ENCODE results near the gene IRAK1BP1.
"Not testable (repeated sequence)": the region's sequence is repeated elsewhere in the genome, so short reads cannot be mapped to it uniquely, and the experiment has no call there.

IRAK1BP1 gene

DNA sequence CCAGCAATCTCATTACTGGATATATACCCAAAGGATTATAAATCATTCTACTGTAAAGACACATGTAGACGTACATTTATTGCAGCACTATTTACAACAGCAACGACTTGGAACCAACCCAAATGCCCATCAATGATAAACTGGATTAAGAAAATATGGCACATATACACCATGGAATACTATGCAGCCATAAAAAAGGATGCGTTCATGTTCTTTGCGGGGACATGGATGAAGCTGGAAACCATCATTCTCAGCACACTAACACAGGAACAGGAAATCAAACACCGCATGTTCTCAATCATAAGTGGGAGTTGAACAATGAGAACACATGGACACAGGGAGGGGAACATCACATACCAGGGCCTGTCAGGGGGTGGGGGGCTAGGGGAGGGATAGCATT is 22.6 kb downstream of the IRAK1BP1 start:
- DNase-seq (ENCODE audit: low spot score): not testable (repeated sequence)

DNA sequence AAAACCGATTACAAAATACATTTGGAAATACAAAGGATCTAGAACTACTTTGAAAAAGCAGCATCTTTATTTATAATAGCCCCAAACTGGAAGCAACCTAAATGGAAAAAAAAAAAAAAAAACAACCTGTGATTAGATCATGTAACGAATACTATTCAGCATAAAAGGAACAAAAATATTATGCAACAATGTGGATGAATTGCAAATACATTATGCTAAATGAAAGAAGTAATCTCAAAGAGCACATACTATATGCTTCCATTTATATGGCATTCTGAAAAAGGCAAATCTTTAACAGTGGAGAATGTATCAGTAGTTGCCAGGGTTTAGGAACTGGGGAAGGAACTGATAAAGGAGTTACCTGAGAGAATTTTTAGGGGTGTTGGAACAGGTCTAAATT is 28.9 kb downstream of the IRAK1BP1 start:
- DNase-seq (ENCODE audit: low spot score): no peak

DNA sequence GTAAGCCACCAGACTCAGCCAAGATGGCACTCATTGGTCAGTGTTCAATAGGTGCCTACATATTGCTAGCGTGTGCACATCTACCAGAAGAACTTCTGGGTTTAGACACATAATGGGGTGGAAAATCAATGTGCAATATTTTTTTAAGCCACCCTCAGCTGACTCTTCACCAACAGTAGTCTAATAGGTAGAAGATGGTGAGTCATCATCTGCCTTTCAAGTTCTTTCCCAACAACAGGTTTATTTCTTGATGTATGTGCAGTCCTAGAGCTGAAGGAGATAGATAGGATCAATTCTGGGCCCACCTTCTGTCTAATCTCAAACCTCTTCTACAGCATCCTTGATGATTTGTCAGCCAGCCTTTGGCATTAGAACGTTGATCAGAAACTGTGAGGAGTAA is 41.3 kb downstream of the IRAK1BP1 start:
- no peak for DNase-seq (ENCODE audit: low spot score)

DNA sequence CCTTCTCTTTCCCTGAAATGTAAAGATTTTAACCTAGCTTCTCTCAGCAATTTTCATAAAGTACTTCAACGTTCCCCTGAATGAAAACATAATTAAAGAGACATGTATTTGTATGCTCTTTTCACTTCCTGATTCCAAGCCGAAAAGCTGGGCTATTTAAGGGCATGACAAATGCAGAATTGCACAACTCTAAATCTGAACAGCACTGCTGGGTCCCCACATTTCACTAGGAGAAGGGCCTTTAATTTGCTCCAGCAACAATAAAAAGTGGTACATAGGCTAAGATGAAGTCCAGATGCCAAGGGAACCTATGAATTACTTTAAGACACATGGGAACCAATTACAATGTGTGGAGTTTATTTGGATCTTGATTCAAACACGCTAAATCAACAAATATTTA is 42.0 kb downstream of the IRAK1BP1 start:
- DNase-seq (ENCODE audit: low spot score): no peak

DNA sequence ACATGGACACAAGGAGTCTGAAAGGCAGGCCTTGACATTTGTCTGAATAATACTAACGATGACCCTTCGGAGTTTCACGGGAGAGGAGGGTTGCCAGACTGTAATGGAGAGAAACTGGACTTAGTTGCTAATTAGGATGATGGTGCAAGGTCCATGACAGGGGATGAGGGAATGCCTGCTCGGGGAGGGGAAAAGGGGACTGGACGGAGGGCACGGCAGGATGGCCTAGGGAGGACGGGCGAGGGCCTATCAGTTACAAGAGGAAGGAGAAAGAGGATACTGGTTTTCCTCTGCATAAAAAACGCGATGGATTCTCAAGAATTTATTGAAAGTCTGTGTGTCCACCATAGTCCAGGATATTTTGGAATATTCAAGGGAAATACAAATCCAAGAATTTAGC is 42.7 kb downstream of the IRAK1BP1 start:
- no peak for DNase-seq (ENCODE audit: low spot score)

DNA sequence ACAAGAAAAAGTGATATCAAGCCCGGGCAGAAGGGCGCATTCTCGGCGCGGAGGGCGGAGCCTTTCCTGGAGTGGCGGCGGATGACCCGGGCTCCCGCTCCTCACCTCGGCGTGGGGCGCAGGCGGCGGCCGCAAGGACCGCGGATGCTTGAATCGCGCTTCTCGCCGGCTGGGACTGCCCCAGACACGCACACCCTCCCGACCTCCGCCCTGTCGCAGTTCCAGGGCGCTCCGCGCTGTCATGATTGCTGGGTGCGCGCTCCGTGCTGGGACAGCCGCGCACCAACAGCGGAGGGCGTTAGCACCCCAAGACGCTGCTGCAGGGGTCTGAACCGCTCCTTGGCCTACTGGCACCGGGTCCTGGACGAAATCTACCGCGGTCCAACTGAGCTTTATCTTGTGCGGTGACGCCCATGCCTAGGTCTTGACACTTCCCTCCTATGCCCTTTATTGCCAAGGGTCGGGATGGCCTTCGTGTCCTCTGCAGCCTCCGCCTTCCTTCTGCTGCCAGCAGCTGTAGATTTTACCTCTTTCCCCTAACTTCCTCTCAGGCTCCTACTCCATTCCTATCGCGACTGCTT is 43.3 kb downstream of the IRAK1BP1 start:
- no peak for DNase-seq (ENCODE audit: low spot score)

DNA sequence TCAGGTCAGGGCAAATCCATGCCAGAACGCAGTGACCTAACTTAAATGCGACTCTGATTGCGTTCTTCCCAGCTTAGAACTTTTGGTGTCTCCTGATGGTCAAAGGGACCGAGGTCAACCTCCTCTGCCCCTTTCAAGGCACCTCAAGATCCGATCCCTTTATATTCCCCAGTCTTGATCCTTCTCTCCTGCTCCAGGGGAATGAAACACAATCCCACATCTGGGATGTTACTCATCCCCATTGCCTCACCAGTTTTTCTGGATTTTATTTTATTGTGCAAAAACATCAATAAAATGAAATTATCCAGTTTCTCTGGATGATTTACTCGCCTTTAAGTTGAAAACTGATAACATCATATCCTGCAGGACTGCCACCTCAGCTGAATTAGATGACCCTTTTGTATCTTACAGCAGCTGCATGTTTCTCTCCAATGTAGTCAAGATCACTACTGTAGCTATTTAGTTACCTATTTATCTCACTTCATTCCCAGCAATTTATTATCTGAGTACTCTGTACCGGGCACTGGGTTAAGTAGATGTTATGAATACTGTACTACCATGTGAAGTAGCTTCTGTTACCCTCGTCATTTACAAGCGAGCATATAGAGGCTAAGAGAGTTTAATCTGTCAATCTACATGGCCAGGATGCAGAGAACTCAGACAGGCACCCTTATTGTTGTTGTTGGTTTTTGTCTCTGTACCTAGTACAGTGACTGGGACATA is 44.0 kb downstream of the IRAK1BP1 start:
- no peak for DNase-seq (ENCODE audit: low spot score)

DNA sequence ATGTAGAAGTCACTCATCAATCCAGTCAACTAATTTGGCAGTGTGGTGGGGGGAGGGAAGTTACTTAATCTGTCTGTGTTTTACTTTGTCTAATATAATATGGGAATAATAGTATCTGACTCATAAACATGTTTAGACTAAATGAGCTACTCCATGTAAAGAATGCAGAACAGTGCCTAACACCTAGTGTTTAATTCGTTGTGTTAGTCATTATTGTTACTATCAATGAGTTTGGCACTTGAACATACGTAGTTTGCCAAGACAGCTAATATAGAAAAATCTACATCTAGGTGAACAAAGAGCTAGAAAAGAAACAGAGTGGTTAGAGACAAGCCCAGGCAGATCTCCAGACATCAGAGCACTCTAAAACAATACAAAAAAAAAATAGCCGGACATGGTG is 49.1 kb downstream of the IRAK1BP1 start:
- DNase-seq (ENCODE audit: low spot score): no peak

DNA sequence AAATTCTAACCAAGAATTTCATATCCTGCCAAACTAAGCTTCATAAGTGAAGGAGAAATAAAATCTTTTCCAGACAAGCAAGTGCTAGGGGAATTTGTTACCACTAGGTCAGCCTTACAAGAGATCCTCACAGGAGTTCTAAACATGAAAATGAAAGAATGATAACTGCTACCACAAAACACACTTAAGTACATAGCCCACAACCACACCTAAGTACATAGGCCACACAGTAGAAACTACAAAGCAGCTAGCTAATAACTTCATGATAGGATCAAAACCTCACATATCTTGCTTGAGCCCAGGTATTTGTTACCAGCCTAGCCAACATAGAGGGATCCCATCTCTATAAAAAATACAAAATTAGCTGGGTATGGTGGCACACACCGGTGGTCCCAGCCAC is 50.4 kb downstream of the IRAK1BP1 start:
- no peak for DNase-seq (ENCODE audit: low spot score)

DNA sequence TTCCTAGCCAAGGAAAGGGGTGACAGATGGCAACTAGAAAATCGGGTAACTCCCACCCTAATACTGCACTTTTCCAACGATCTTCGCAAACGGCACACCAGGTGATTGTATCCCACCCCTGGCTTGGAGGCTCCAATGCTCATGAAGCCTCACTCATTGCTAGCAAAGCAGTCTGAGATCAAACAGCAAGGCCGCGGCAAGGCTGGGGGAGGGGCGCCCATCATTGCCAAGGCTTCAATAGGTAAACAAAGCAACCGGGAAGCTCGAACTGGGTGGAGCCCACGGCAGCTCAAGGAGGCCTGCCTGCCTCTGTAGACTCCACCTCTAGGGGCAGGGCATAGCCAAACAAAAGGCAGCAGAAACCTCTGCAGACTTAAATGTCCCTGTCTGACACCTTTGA is 53.8 kb downstream of the IRAK1BP1 start:
- DNase-seq (ENCODE audit: low spot score): not testable (repeated sequence)

DNA sequence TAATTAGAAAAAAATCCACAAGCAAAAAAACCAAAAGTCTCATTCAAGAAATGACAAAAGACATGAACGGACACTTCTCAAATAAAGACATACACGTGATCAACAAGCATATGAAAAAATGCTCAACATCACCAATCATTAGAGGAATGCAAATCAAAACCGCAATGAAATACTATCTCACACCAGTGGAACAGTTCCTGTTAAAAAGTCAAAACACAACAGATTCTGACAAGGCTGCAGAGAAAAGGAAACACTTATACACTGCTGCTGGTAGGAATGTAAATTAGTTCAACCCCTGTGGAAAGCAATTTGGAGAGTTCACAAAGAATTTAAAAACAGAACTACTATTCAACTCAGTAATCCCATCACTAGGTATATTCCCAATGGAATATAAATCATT is 58.0 kb downstream of the IRAK1BP1 start:
- DNase-seq (ENCODE audit: low spot score): no peak

DNA sequence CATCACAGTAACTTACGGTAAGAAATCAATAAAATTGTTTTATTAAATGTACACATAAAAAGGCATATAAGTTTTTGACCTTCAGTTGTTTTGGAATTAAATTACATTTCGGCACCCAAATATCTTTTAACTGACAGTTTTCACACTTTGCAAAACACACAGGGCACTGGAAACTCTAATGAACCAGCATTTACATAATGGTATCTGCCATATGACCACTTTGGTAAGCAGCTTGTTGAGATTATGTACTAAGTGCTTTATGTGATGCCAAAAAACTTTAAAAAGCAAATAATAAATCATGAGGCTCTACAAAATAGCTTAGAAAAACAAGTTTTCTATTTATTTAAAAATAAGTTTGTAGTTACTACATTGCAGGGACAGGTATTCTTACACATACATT is 68.2 kb downstream of the IRAK1BP1 start:
- no peak for DNase-seq (ENCODE audit: low spot score)

DNA sequence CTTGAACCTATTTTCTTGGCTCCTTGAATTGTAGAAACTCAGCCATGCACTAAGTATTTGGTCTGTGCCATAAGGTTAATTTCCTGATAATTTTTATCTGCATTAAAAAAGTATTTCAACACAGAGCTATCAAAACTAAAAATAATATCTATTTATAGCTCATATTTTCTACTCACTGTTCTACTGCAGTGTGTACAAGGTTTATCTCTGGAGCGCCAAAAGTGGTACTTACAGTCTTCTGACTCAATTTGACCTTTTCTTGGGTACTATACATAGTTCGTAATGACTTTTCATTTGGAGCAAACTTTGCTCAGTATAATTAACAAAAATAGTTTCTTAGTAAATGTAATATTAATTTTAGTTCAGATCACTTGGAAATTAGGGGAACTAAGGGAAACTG is 69.2 kb downstream of the IRAK1BP1 start:
- no peak for DNase-seq (ENCODE audit: low spot score)

DNA sequence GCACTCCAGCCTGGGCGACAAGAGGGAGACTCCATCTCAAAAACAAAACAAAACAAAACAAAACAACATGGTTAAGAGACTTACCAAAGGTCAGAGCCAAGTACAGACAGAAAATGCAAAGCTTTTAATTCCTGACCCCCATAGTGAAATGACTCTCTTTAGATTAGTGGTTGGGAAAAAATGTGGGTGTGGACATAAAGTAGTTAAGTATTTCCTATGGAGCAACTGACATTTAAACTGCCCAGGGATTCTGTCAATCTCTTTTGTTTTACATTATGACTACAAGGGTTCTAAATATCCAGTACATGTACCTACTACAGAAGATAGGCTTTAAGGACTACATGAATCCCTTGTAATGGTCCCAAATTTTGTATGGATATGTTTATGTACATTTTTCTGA is 75.1 kb downstream of the IRAK1BP1 start:
- no peak for DNase-seq (ENCODE audit: low spot score)

DNA sequence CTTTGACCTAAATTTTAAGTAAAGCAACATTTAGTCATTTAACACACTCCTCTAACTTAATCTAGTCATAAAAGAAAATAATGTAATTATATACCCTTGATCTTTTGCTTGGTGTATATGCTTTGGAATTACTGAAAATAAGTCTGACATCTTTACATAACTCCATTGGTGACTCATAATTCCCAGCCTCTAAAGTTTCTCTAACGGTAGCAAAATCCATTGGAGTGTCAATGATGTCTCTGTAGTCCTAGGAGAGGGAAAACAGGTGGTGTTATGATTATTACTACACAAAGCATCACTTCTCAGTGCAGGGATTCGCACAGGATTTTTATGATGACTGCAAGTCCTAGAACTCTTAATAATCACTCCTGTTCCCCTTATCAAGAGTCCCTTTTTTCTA is 80.2 kb downstream of the IRAK1BP1 start:
- no peak for DNase-seq (ENCODE audit: low spot score)

DNA sequence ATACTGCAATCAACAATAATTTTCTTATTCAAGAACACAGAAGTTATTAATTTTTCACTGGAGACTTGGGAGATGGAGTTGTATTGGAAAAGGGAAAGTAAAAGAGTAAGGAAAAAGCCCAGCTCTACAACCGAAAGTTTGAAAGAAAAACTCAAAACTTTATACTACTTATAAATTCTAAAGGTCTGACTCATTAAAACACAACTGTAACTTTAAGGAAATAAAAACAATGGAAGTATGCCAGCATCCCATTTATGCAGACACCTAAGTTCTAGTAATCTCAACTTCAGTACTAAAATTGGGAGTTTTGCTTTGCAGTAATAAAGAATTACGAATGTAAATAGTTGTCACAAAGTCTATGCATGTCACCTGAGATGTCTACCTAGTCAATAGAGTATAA is 80.6 kb downstream of the IRAK1BP1 start:
- DNase-seq (ENCODE audit: low spot score): no peak

DNA sequence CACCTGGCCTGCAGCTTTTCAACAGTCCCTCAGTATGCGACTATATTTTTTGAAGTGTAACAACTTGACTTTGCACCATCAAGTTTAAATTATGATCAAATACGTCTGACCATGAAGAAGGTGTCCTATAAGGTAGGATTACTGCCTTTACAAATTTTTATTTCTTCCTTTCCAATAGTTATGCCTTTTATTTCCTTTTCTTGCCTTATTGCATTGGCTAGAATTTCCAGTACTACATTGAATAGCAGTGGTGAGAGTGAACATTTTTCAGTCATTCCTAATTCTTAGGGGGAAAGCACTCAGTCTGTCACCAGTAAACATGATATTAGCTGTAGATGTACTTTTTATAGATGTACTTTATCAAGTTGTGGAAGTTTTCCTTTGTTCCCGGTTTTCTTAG is 81.4 kb downstream of the IRAK1BP1 start:
- no peak for DNase-seq (ENCODE audit: low spot score)

DNA sequence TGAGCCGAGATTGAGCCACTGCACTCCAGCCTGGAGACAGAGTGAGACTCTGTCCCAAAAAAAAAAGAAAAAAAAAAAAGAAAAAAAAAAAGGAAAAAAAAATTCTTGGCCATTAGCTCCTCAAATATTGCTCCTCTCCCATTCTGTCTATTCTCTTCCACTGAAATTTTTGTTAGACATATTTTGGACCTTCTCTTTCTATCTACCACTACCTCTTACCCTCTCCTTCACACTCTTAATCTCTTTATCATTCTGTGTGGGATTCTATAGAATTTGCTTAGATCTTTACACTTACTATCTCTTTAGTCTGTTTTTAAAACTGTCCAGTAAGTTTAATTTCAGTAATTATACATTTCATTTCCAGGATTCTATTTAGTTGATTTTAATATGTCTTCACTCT is 85.0 kb downstream of the IRAK1BP1 start:
- DNase-seq (ENCODE audit: low spot score): no peak
